Measurements from ENCODE around the gene PCGF3. TPM values are rescaled to one million over a fixed set of nuclear protein-coding genes. Genes with fewer than 3 reads are reported as not detected.
"Not testable (repeated sequence)": the region's sequence is repeated elsewhere in the genome, so short reads cannot be mapped to it uniquely, and the experiment has no call there.

The PCGF3 gene
- total RNA-seq, 4 donors from 2014 or later = 40.0 to 57.6 (median 46.9) TPM

GRCh38 chr4:748461-748860 lies 42.8 kb downstream of the PCGF3 start:
- Histone ChIP-seq H3K9me3 (no peaks in the 10 kb centered on the region), H3K4me3 (no peak overlapping the region), H3K4me1 (peaks cover 0 to 11% (median 0%) of the 10 kb centered on the region in 3 donors), H3K27me3 (no peaks in the 10 kb centered on the region), H3K27ac (no peak overlapping the region), H3K36me3 (peaks cover 9 to 65% (median 17%) of the 10 kb centered on the region in 3 donors)
- no peak for DNase-seq
- WGBS, 2 donors = 91 to 96% methylated on average over 18 to 19 of the region's 19 CpGs
- intact Hi-C loops (cut with DNase I) = no loop called here
- TF ChIP-seq POLR2A (IDR thresholded peaks at IDR 0.05) = no peak
- TF ChIP-seq, protein P1, sequence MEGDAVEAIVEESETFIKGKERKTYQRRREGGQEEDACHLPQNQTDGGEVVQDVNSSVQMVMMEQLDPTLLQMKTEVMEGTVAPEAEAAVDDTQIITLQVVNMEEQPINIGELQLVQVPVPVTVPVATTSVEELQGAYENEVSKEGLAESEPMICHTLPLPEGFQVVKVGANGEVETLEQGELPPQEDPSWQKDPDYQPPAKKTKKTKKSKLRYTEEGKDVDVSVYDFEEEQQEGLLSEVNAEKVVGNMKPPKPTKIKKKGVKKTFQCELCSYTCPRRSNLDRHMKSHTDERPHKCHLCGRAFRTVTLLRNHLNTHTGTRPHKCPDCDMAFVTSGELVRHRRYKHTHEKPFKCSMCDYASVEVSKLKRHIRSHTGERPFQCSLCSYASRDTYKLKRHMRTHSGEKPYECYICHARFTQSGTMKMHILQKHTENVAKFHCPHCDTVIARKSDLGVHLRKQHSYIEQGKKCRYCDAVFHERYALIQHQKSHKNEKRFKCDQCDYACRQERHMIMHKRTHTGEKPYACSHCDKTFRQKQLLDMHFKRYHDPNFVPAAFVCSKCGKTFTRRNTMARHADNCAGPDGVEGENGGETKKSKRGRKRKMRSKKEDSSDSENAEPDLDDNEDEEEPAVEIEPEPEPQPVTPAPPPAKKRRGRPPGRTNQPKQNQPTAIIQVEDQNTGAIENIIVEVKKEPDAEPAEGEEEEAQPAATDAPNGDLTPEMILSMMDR (IDR thresholded peaks at IDR 0.05) = no peak

DNA sequence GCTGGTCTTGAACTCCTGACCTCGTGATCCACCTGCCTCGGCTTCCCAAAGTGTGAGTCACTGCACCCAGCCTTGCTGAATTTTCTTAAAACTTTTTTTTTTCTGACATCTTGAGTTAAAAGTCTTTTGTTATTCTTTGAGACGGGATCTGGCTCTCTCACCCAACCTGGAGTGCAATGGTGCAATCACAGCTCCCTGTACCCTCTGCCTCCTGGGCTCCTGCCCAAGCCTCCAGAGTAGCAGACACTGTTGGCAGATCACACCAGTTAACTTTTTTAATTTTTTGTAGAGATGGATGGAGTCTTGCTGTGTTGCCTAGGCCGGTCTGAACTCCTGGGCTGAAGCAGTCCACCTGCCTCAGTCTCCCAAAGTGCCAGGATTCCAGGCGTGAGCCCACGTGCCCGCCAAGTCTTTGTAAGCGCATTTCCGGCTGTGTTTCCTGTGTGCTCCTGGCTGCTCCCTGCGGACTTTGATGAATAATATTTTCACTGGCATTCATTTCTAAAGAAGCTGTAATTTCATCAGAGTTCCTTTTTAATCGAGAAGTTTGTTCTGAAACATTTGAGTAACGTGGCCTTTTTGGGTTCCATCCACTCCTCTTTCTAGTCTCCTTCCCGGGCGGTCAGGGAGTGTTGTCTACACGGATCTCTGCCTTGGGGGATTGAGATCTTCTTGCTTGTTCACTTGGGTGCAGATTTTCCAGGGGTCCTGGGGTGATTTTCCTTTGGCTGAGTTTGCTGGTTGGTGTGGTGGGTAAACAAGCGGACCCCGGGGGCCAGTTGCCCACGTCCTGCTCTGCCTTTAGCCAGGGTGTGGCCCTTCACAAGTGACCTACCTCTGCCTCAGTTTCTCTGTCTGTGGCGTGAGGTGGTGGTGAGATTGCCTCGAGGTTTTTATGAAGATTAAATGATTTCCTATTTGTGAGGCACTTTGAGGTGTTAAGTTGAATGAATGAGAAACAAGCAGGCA lies 44.4 kb downstream of the PCGF3 start:
- intact Hi-C loops (cut with DNase I) = no loop called here
- H3K4me1 ChIP-seq = peaks cover 0 to 11% (median 0%) of the 10 kb centered on the region in 3 donors
- H3K4me3 ChIP-seq = no peak overlapping the region
- peaks cover 13 to 68% (median 17%) of the 10 kb centered on the region in 3 donors for H3K36me3 ChIP-seq
- H3K9me3 ChIP-seq = no peaks in the 10 kb centered on the region
- H3K27ac ChIP-seq = peak overlapping the region in 1 of 4 donors; percentile 49
- no peak for DNase-seq
- WGBS, 2 donors = 72 to 85% methylated on average over 20 of the region's 20 CpGs
- no peak for TF ChIP-seq POLR2A (IDR thresholded peaks at IDR 0.05)
- TF ChIP-seq, protein P1 (IDR thresholded peaks at IDR 0.05) = no peak
- no peaks in the 10 kb centered on the region for H3K27me3 ChIP-seq

GRCh38 chr4:751676-752075 lies 46.0 kb downstream of the PCGF3 start:
- peaks cover 13 to 84% (median 17%) of the 10 kb centered on the region in 3 donors for H3K36me3 ChIP-seq
- no peaks in the 10 kb centered on the region for H3K9me3 ChIP-seq
- TF ChIP-seq, protein P1 (IDR thresholded peaks at IDR 0.05) = no peak
- TF ChIP-seq POLR2A (IDR thresholded peaks at IDR 0.05) = no peak
- intact Hi-C loops (cut with DNase I) = no loop called here
- WGBS, 2 donors = 83 to 90% methylated on average over 2 to 14 of the region's 15 CpGs
- H3K4me1 ChIP-seq = peaks cover 0 to 11% (median 0%) of the 10 kb centered on the region in 3 donors
- no peak for DNase-seq
- no peaks in the 10 kb centered on the region for H3K27me3 ChIP-seq
- H3K27ac ChIP-seq = no peak overlapping the region
- no peak overlapping the region for H3K4me3 ChIP-seq

GRCh38 chr4:752196-752861 lies 46.7 kb downstream of the PCGF3 start:
- Histone ChIP-seq H3K27me3 (no peaks in the 10 kb centered on the region), H3K4me3 (no peak overlapping the region), H3K4me1 (peaks cover 0 to 11% (median 0%) of the 10 kb centered on the region in 3 donors), H3K36me3 (peaks cover 13 to 90% (median 17%) of the 10 kb centered on the region in 3 donors), H3K9me3 (no peaks in the 10 kb centered on the region), H3K27ac (no peak overlapping the region)
- no peak for TF ChIP-seq POLR2A (IDR thresholded peaks at IDR 0.05)
- TF ChIP-seq, protein P1 (IDR thresholded peaks at IDR 0.05) = no peak
- DNase-seq = no peak
- intact Hi-C loops (cut with DNase I) = no loop called here
- WGBS, 2 donors = 93 to 94% methylated on average over 11 to 17 of the region's 25 CpGs

- H3K4me3 ChIP-seq; H3K9me3 ChIP-seq; H3K27ac ChIP-seq; H3K27me3 ChIP-seq; DNase-seq; intact Hi-C loops (cut with DNase I): not testable (repeated sequence)
- H3K36me3 ChIP-seq = peaks cover 13 to 91% (median 16%) of the 10 kb centered on the region in 3 donors
- H3K4me1 ChIP-seq = peaks cover 0 to 11% (median 0%) of the 10 kb centered on the region in 3 donors
- WGBS, 2 donors = 93 to 100% methylated on average over 4 to 7 of the region's 13 CpGs
Observed at GRCh38 chr4:753186-753585, 47.6 kb downstream of the PCGF3 start.
